ENCODE data around the gene COL24A1.

The COL24A1 gene

DNA sequence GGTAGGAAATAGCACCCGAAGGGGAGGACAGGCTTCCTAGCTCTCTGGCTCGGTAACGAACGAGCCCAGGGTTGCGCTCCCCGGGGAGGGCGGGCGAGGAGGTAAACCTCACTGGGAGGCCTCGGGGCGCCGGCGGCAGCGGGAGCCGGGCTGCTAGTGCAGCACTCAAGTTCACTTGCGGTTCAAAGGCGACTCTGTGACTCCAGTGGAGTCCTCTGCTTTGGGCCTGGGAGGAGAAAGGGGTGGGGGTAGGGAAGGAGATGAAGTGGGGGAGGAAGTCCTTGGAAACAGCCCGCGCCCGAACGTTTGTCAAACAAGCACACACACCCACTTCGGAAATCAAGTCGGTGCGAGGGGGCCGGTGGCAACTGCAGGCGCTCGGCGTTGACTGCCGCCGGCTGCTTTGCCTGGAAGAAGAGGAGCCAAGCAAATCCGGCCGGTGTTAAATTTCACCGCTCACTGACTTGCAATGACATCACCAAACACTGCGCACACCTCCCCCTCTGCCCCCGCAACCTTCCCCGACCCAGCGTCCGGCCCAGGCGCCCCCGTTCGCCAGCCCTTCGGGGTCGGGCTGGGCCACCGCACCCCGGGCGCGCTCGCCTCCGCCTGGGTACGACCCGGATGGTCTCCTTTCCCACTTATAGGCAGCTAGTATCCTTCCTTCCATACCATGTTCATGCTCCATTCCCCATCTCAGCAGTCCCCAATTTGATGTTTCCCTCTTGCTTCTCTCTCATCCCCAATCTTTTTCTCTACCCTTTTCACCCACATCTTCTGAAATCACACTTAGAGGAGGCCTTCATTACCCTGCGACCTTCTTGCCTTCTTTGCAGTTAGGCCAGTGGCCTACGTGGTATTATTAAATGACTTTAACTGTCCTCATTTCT, at the start of gene COL24A1:
Gene COL24A1, minus strand, starts transcription at position 207 of the 890 bp plus-strand sequence. CDS start 376 bp downstream, outside the sequence.
- DNase-seq (ENCODE audit: low read depth in 2 of 2): no peak

DNA sequence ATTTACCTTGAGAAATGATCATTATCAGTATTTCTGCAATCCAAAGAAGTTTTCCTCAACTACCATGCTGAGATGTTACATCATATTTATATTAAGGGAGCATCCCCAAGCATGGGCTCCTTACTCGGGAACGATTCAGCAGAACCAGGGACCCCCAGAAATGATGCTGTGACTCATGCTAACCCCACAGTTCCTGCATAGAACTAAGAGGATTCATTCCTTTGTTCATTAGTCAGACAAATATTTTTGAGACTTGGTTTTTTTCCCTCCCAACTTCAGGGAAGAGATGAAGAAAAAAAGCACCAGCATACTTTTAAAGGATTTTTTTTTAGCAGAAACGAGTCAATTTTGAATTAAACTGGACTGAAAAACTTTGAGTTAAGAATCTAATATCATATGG, 49.2 kb upstream of the COL24A1 start:
- no peak for DNase-seq (ENCODE audit: low read depth in 2 of 2)

DNA sequence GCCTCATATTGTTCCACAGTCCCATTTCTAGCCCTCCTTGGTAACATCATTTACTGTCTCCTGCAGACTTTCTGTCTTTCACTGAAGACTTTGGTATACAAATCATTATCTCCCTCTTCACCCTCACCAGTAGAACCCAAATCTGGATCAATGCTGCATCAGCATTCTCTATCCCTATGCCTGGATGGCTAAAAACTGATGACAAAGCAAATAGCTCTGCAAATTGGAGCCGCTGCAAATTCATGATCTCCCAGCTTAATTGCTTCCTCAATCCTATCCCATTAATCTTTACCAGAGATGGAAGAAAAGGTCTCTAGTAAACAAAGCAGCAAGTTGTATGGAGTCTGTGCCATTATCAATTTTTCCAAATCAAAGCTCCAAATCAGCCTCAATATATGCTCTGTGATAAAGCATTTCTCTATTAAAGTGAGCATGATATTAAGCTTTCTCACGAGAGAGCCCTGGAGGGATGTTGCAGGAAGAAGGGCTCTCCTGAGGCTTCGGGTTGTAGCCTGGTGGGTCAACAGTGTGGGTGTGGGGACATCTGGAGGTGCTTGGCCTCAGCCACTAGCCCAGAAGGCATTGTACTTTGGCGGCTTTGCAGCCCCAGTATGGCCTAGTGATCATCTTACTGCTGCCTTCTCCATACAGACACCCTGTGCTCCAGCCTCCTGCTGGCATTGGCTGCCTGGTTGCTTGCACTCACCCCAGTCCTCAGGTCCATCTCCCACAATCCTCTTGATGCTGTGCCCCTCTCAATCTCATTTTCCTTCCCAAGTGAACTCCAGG, 46.2 kb upstream of the COL24A1 start:
- DNase-seq (ENCODE audit: low read depth in 2 of 2): no peak

DNA sequence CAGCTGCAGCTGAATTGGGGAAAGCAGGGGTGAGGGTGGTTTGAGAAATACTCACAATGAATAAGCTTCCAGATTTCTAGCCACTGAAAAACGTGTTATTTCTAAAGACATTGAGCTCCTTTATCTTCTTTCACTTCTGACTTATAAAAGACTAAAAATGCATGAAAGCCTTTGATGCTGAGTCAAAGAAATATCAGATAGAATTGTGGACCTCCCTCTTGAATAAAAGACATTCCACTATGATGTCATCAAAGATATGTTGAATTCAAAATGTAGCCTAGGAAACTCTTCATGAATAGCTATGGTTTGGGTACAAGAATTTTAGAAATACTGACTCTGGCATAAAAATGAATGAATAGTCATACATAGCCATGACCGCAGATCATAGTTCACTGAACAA, 44.7 kb upstream of the COL24A1 start:
- no peak for DNase-seq (ENCODE audit: low read depth in 2 of 2)

DNA sequence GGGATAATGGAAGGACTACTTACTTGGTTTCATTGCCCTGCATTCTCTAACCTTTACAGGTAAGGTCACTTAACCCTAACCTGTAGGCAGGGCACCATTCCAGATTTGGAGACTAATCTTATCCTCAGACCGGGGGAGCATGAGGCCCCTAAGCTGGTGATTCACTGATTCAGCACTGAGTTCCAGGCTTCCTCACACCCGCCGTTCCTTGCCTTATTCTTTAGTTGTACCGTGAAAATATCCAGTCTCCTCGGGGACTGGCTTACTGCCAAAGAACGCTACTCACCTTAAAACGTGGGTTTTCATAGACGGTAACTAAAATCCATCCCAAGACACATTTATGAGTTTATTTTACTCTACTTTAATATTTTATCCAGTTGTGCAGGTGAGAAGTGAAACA, 44.3 kb upstream of the COL24A1 start:
- no peak for DNase-seq (ENCODE audit: low read depth in 2 of 2)

DNA sequence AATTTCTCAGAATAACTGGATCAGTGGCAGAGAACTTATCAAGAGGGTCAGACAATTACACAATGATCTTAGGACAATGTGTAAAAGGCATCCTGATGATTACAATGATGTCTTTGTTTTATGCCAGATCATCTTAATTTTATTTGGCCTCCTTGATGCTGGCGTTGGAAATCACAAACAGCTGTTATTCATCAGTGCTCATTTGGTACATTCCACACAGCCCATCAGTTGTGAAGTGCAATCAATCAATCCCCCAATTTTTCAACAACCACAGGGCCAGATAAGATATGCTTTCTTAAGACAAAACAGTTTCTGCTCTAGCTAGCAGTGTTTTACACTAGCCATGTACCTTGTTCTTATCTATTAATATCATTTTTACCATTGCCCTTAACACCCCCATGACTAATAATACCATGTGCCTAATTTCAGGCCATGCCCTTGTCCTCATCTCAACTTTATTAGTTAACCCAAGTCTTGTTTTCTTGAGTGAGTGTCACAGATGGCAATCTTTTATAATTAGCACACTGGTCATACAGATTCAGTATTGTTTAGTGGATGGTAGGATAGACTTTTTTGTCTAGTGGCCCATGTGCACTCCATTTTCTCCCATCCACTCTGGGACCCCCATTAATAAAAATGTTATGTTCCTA, 40.8 kb upstream of the COL24A1 start:
- DNase-seq (ENCODE audit: low read depth in 2 of 2): no peak

DNA sequence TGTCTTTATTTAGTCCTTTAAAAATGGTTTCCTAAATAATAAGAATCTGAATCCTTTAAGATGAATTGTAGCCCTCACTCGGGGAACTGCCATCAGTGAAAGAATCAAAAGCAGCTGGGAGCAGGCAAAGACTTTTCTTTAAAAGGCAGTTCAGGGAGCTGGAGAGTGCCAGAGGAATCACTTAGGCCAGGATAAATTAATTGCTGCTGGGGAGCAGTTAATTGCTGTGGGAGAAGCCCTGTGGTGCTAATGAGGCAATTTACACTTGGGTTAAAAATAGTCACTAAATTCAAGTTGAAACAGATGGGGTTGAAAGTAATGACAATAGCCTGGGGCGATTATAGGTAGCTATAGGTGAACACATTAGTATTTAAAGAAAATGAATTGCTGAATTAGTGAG, 38.7 kb upstream of the COL24A1 start:
- no peak for DNase-seq (ENCODE audit: low read depth in 2 of 2)

DNA sequence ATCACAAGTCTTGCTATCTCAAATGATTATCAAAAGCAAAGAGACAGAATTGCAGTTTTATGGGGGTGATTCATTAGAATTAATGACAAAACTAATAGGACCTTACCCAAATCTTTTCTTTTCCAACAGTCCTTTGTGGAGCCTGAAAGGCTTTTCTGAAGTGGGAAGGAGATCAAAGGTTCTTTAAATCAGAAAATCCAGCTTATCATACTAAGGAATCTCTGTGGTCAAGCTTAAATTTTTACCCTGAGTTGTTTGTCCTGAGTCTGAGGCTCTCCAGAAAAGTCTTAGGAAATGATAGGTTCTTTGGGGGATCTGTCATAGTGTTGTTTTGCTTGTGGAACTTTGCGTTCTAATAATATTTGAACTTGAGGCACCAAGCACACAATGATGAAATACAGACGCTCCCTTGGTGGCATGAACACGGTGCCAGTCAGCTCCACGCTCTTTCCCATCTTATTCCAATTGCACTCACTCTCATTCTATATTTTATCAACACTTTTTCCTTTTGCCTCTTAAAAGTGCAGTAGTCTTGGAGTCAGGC, 38.0 kb upstream of the COL24A1 start:
- DNase-seq (ENCODE audit: low read depth in 2 of 2): no peak

DNA sequence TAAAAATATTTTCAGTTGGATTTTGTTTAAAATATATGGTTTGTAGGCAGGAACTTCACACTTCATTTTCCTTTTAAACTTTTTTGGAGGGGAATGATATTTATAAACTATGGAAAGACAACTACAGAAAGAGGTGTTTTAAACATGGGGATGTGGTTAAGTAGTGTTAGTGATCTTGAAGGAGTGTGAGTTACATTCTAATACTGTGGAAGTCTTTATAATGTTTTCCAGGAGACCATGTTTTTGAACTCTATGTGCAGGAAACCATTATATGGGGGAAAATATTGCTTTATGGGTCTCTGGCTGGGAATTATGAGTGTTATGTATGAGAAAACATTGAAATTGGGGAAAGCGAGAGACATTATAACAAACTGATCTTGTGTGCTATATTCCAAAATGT, 35.8 kb upstream of the COL24A1 start:
- DNase-seq (ENCODE audit: low read depth in 2 of 2): no peak

DNA sequence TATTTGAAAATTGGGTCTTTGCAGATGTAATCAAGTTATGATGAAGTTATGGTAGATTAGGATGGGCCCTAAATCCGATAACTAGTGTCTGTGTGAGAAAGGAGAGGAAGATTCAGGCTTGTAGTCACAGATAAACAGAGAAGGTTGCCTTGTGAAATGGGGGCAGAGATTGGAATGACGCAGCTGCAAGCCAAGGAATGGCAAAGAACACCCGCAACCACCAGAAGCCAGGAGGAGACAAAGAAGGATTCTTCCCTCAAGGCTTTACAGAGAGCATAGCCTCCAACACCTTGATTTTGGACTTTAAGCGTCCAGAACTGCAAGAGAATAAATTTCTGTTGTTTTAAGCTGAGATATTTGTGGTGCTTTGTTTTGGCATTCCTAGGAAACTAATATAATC, 35.4 kb upstream of the COL24A1 start:
- DNase-seq (ENCODE audit: low read depth in 2 of 2): no peak

DNA sequence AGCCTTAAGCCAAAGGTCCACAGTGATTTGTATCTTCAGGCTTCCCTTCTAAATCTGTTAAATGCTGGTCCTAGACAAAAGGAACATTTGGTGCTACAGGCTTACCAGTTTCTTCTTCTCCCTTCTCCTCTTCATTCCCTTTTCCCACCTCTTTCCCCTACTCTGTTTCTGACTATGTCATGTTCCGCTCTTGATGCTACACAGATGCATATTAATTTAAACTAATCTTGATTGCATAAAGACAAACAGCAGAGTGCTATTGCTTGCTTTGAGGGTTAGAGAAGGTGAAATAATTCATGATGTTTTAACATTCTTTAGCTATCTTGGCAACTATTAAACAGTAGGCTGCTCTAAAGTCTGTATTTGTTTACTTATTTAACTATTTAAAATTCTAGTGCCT, 34.3 kb upstream of the COL24A1 start:
- DNase-seq (ENCODE audit: low read depth in 2 of 2): no peak

DNA sequence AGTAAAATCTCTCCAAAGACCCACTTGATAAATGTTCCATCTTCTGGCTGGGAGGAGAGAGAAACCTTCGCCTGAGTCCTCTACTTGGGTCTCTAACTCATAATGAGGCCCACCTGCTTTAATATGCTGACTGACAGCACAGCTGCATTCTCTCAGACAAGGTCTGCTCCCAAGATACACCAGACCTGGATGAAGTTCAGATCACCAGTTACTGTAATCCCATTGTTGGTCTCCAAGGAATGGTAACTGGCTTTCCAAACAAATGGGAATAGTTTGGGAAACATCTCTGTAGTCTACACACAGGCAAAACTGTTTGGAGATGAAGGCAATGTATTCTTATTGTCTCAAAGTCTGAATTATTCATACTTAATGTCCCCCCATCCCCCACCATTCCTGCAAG, 27.9 kb upstream of the COL24A1 start:
- DNase-seq (ENCODE audit: low read depth in 2 of 2): no peak

DNA sequence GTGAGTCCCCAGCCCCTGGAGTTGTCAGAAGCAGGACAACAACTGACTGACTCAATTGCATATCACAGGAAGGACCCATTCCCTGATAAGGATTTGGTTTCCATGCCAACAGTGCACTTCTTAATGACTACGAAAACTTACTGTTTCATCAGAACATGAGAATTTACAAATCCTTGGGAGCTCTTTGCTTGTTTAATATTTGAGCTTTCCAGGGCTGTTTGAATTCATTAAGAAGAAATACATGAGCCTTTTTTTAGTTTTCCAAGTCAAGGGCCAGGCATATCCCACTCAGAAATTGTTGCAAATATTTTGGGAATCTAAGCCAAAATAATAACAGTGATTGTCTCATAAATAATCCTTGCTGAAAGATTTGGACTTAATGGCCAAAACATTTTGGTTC, 27.2 kb upstream of the COL24A1 start:
- DNase-seq (ENCODE audit: low read depth in 2 of 2): no peak

DNA sequence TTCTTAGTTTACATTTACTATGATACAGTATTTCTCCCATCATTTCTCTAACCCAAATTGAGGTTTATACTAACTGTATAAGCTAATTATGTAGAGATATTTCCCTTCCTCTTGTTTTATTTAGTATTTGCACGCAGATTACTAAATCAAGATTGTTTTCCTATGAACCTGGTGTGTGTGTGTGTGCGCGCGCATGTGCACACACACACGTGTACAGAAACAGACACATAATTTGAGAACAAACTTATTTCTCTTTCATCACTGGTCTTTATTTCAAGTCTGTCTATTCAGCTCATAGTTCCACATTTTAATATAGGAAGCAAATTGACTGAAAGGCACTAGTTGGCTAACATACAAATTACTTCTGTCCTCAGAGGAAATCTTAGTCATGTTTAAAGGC, 19.7 kb upstream of the COL24A1 start:
- DNase-seq (ENCODE audit: low read depth in 2 of 2): no peak

DNA sequence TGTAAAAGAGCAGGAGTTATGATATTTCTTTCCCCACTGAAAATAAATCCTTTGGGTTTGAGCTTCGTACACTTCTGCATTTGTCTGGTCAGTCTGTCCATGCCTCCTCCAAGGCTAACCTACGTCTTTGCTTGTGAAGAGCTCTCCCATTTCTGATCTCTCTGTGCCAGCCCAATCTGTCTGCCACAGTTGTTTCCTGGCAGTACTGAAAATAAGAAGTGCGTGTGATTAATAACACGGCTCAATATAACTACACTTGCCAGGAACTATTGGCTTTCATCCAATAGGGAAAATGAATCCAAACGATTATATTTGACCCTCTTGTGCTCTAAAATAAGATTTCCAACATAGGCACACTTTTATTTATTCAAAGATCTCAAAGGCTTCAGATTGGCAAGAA, 19.2 kb upstream of the COL24A1 start:
- no peak for DNase-seq (ENCODE audit: low read depth in 2 of 2)

DNA sequence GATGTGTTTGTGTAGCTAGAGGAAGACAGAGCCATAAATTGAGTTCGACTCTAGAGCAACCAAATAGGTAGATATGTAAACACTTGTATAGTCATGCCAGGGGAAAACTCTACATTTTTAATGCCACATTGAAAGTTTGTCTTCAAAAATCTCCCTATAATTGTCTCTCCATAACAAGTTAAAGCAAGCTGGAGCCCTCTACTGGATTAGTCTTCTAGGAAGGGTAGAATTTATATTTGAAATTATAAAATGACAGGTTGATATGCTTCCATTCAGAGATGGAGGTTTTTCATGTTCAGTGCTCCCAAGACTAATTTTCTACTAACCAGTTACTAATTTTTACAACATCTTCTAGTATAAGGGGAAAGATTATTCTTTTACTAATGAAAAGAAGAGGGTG, 13.1 kb upstream of the COL24A1 start:
- no peak for DNase-seq (ENCODE audit: low read depth in 2 of 2)

DNA sequence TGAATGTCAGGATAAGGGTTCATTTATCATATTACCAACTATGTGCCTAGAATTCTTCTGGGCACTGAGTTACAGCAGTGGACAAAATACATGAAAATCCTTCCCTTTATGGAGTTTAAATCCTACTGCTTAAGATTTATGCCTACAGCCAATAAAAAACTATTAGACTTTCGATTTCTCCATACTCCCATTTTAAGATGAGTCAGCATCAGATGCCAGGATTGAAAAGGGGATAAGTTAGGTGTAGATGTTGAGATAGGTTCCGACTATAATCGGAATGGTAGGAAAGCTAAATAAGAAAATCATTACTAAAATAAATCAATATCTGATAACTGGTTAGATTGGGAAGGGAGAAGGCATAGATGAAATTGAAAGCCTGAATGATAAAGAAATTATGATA, 3.2 kb upstream of the COL24A1 start:
- no peak for DNase-seq (ENCODE audit: low read depth in 2 of 2)

DNA sequence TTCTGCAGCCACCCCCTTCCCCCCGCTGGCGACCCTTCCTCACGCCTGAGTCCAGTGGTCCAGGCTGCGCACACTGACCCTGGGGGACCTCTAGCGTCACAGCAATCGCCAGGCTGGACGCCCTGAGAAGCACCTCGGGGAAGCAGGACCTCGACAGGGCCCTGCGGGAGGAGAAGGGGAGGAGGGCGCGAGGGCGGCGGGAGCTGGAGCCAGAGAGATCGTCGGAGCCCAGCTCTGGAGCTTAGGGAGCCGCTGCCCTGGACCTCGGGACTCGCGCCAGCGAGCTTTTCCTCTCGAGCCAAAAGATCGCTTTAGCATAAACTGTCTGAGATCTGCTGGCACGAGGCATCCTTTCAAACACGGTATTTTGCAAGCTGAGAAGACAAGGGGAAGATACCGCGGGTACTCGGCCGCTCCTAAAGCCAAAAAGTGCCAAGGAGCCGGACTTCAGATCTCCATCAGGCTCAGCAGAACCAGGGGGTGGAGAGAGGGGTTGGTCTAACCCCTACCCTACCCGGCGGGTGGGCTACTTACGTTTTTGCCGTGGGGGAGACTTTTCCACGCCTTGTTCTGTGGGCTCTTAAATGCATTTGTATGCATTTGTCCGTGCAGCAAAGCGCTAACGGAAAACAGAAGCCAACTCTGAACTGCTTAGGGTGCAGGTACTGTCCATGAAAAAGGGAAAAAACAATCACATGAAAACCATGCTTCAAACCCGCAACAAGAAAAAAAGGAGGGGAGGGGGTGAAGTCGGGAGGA, 586 bp downstream of the COL24A1 start:
- DNase-seq (ENCODE audit: low read depth in 2 of 2): no peak

DNA sequence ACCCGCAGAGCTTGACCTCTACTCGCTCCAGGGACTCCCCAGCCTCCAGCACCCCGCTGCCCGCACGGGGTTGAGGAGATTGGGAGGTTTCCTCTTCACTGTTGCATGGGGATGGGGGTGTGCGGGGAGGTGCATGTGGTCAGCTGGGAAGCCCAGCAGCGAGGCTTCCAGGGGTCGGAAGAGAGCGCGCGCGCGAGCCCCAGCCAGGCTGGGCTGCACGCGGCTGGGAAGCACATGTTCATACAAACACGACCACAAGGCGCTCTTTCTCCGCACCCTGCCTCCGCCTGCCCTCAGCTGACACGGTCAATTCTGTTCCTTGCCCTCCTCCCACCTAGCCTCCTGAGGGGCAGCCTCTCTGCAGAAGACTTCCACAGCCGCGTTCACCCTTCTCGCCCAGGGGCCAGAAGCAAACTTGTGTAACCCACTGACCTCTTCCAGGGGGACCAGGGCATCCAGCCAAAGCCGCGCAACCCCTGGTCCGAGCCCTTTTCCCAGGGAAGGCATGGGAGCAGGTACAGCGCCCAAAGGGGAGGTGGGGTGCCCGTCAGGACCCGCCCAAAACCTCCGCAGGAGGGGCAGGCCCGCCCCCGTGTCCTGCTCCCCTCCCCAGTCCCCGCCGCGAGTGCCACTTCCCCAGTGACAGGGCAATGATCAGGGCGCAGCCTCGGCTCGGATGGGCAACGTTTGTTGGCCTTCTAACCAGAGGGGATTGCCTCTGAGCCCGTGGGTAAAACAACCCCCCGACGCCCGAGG, 1.3 kb downstream of the COL24A1 start:
- no peak for DNase-seq (ENCODE audit: low read depth in 2 of 2)

DNA sequence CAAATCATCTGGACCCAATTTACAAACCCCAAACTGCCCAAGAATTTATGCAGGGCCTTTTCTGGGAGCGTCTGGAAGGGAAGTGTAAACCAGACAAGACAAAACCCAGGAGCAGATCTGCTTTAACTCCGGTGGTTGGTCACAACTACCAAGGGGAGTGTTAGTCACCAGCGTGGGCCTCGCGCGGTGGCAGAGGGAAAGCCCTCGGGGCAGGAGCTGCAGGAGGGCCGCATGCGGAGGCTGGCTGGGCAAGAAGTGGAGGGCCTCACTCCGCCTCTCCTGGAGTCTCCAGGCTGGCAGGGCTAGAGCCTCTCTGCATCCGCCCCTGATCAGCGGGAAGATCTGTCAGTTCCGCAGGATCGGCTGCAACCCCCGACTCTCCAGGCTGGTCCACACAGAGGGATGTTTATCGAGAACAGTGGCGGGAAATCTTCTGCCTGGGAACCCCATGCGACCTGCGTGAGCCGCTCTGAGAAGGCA, 2.0 kb downstream of the COL24A1 start:
- DNase-seq (ENCODE audit: low read depth in 2 of 2): no peak

DNA sequence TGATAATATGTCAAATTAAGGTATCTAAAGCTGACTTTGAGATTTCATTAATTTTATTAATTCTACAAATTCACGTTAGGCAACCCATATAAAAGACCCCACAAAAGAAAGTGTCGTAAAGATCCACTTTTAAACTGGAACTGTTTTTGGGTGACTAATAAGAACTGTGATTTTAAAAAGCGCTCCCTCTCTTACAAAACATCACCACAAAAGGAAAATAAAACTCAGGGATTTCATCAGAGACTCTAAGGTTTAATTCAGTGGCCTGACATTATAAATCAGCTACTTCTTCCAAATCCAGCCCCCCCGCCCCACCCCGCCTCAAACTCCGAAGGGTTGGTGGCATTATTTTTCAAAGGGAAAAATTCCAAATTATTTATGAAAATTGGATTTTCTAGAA, 2.7 kb downstream of the COL24A1 start:
- no peak for DNase-seq (ENCODE audit: low read depth in 2 of 2)

All from stimulated activated CD4-positive, alpha-beta T cell treated with anti-CD3 and anti-CD28 coated beads, Interleukin-4, amount 100 ng/mL, for 48 hours (primary cell).